GM13976 (cell line): ENCODE results near the gene TRMO.

Experiments used
- DNase-seq: peaks from one replicate; pipeline ENCODE4 v3.0.0; 2012; ENCODE audit warnings: low spot score
- CTCF ChIP-seq: IDR thresholded peaks from 2 replicates; pipeline ENCODE4 v1.5.1; 2012; ENCODE audit warnings: borderline replicate concordance, mild to moderate bottlenecking; ENCODE audit not compliant: insufficient read depth; ENCODE audit errors: extremely low read depth, missing control alignments, control extremely low read depth
- in situ Hi-C: fragments of 300-500 bp; cut with MboI; formaldehyde crosslinking; loops from one replicate; pipeline ENCODE4 v1.12.0; 2022; ENCODE audit warnings: low sequenced_read_pairs, mixed read lengths, inconsistent platforms; ENCODE audit not compliant: unreplicated experiment

Gene TRMO

GRCh38 chr9:97866300-97866699 is 56.0 kb downstream of the TRMO start:
- TF ChIP-seq CTCF, result no peak
- in situ Hi-C loops, result no loop called here
- no peak for DNase-seq

GRCh38 chr9:97864396-97864795 is 57.9 kb downstream of the TRMO start:
- in situ Hi-C loops, result no loop called here
- no peak for DNase-seq
- TF ChIP-seq CTCF, result no peak

- no peak for DNase-seq
- in situ Hi-C loops, result no loop called here
- TF ChIP-seq CTCF, result no peak
Observed at GRCh38 chr9:97863314-97863713, 59.0 kb downstream of the TRMO start.

- in situ Hi-C loops, result no loop called here
- TF ChIP-seq CTCF, result no peak
- DNase-seq, result no peak
Observed at GRCh38 chr9:97861148-97861475, 61.2 kb downstream of the TRMO start.

- no peak for DNase-seq
- in situ Hi-C loops, result no loop called here
Observed at GRCh38 chr9:97860451-97861147, 61.7 kb downstream of the TRMO start.

GRCh38 chr9:97859346-97859745 is 63.0 kb downstream of the TRMO start:
- TF ChIP-seq CTCF, result no peak
- in situ Hi-C loops, result no loop called here
- no peak for DNase-seq

More at GRCh38 chr9:97860451-97861147, 61.7 kb downstream of the TRMO start:
- no peak for TF ChIP-seq CTCF
